Daoy (cell line): ENCODE results near the gene NCAM1. TPM values are rescaled to one million over a fixed set of nuclear protein-coding genes. Genes with fewer than 3 reads are reported as not detected.

Experiments used
- DNase-seq: peaks from one replicate; pipeline ENCODE4 v3.0.0-alpha.2; 2015; ENCODE audit warnings: low read depth
- total RNA-seq: library from RNA; depleted of rRNA; stranded (reverse); fragments of >200 nt; shearing (Covaris generic); gene quantifications from 2 replicates; pipeline ENCODE4 v1.2.3, GENCODE V29; 2014

Gene NCAM1
- total RNA-seq, 1 experiment from 2014 or later: 21.3 TPM

DNA sequence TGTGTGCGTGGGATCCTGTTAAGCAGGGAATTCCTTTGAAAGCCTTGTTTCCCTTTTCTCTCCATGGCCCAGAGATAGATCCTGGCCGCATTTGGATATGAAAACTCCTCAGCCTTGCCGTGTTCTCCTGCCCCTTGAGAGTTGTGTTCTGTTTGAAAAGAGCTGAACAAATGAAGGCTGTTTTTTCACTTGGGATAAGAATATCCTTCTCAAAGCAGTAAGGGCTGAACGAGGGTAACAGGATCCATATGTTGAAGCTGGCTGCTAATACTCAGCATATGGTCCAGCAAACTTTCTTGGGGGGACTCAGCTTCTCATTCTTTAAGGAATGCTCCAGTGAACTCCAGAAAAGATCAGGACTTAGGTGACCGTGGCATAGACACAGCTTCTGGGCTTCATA lies 238.6 kb downstream of the NCAM1 start:
- no peak for DNase-seq

DNA sequence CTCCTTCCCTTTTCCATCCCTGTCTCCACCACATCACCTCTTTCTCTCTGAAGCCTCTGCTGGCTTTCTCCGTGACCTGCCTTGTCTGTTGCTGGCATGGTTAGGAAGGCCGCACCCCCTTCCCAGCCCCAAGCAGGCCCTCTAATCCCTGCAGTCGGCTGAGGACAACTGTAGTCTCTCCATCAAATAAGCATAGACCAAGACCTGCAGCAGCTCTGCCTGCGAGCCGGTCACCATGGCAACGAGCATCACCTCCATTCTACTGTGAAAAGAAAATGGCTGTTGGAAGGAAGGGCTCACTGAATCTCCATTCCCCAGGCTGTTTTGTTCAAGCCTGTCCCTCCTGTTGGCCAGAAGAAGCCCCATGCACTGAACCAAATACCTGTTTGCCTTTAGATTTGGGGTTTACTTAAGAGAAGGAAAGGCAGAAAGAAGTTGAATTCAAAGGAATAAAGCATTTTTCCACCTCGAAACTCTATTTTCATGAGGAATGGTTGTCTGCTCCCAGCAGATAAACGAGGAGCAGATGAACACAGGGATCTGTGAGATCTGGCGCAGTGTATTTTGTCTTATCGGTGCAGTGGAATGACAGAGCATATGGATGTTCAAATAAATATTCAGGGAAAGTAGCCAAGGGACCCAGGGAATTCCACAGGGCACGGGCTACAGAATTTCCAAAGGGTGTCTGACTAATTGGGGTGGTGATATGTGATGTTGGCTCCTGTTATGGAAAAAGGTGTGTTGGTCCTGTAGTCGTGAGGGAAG lies 240.0 kb downstream of the NCAM1 start:
- DNase-seq: no peak

DNA sequence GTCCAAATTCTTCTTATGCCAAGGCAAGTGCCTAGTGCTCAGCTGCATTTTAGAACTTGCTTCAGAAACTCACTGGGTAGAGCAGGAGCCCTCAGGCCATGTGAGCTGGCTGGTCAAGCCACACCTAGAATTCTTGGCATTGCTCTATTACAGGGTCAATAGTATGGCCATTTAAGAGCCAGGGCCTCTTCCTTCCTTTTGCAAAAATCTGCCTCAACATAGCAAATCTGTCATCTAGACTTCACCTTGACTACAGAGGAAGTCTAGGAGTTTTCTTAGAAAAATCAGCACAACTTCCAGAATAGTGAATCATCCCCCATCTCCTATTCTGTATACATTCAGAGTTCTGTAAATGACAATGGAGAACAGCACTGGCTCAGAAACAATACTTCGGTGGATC lies 241.2 kb downstream of the NCAM1 start:
- DNase-seq: no peak

DNA sequence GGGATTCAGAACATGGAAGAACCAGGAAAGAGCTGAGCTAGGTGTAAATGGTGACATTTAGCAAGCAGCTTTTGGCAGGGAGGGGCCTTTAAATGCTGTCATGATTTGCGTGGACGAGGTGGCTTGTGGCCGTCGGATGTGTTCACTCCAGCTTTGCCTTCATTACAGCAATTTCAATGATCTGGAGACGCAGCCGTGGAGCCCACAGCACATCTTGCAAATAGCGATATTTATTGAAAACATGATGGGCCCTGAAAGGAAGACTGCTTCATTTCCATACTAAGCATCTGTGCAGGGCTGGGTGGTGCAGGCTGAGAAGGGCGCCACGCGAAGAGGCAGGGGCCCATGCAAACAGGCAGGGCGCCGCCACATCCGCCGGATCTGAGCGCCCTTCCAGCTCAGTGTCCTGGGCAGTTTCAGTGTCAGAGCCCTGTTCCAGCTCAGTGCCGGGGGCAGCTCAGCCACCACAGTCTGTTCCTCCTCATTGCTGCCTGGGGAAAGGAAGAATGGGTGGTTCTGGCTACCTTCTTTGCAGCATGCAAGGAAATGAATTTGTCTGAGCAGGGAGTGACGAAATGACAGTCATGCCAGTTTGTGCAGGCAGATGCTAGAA lies 242.0 kb downstream of the NCAM1 start:
- no peak for DNase-seq

DNA sequence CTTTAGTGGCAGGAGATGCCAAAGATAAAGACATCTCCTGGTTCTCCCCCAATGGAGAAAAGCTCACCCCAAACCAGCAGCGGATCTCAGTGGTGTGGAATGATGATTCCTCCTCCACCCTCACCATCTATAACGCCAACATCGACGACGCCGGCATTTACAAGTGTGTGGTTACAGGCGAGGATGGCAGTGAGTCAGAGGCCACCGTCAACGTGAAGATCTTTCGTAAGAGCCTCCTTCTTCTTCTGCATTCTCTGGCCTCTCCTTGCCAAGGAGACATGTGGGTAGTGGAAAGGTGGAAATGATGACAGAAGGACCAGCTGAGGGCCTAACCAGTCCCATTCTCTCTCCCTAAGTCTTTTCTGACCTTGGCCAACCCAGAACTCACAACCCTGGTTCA lies 243.1 kb downstream of the NCAM1 start:
- no peak for DNase-seq

DNA sequence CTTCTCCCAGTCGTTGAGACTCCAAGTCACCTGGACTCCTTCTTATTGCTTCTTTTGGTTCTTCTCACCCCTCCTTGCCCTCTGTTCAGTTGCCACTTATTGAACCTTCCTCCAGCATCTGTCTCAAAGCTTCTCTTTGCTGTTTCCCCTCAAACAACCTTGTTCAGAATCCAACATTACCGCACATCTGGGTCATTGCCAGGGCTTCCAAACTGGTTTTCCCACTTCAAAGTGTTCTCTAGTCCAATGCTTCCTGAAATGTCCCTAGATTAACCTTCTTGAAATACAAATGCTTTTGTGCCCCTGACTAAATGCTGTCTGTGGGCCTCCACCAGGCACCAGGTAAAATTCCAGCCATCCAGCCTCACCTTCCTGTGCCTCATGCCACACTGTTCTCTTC lies 252.3 kb downstream of the NCAM1 start:
- DNase-seq: no peak

DNA sequence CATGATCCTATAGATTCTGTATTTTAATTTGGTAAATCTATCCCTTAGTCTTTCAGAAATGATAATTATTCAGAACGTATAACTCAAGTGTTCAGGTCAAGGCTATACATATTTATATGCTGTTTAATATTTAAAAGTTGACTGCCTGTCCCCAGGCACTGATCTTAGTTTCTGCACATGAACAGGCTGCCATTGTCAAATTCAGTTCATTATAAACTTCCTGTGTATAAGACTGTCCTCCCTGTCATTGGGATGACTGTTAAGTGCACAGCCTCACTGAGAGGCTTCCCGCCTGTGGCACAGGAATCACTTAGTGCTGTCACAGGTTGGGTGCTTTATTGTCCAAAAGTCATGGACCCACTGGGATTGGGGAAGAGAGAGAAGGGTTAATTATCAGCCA lies 261.0 kb downstream of the NCAM1 start:
- no peak for DNase-seq

DNA sequence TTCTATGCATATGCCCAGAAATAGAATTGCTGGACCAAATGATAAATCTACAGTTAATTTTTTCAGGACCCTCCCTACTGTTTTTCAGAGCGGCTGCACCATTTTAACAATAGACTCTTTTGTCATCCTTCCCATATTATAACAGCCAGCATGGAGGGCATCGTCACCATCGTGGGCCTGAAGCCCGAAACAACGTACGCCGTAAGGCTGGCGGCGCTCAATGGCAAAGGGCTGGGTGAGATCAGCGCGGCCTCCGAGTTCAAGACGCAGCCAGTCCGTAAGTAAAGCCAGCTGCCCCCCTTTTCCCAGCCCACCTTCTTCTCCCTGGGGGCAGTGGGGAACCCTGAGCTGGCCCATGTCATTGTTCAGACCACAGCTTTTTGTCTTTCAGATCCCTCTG lies 273.7 kb downstream of the NCAM1 start:
- DNase-seq: no peak

DNA sequence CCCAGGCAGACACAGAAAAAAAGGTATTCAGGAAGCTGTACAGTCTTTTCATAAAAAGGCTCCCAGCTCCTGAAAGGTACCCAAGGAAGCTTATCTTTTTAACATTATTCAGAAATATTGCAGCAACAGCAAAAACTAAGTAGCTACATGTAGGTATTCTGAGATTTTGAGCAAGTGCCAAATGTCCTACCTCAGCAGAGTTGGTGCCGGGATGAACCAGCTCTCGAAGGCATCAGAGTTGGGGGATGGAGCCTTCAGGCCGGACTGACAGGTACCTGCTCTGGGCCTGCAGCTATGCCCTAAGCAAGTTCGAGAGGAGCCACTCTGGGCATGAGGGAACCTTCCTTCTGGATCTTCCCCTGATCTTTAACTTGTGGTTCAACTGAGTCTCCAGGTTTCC lies 276.0 kb downstream of the NCAM1 start:
- DNase-seq: no peak

DNA sequence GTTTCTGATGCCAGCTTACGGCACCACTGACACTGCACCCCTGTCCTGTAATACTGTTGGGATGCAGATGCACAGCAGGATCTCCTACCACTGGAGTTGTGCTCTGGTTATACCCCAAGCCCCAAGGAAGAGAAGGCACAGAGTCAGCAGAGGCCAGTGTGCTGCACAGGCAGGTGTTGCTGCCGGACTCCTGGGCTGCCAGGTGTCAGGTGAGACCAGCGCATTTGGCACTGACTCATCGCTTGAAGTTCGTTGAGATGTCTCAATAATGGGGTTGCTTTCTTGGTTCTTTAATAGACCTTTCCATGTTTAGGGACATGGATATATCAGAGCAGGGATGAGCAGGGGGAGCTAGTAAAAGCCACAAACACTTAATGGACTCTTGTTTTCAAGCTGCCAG lies 277.5 kb downstream of the NCAM1 start:
- DNase-seq: no peak

DNA sequence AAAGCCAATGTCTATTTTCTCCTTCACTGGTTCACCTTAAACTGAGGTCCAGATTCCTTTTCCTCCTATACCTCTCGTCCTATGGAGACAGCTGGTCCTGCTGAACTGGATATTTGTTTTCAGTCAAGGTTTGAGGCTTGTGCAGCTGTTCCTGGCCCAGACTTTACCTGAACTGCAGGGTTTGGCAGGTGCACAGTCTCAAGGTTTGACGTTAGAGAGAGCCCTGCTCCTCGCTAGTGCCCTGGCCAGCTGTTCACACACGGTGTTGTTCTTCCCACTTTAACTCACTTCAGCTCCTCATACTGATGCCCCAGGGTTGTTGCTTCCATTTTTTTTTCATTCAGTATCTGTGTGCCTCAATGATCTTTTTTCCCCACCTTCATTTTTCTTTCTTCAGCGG lies 279.2 kb downstream of the NCAM1 start:
- no peak for DNase-seq

DNA sequence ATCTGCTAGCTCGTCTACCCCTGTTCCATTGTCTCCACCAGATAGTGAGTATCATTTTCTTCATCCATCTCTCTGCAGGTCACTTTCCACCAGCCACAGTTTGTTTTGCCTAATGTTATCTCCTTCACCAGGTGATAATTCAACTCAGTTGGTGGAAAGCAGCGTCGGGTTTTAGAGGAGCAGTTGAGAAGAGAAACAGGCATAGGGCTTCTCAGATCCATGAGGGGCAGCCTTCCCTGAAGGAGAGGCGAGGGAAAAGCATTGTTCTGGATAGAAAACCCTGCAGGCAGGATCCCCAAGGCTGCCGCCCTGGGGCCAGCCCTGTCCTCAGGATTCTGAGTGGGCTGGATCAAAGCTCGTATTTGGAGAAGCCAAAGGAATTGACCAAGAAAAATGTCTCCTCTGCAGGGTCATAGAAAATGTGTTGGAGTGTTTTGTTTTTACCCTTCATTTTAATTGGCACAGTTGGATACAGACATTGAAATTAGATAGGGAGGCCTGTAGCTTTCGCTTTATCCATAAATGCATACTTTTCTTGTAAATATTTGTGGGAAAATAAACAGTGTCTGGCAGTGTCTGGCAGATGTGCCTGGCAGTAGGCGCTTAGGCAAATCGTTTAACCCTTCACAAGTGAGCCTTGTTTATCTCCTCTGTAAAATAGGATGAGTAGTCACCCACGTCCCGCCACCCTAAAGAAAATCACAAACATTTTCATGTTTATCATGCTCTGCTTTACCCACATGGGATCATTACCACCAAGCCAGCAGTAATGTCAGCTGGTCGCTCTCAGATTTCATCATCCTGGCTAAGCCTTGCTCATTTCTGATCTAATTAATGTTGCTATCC lies 279.8 kb downstream of the NCAM1 start:
- DNase-seq: no peak

DNA sequence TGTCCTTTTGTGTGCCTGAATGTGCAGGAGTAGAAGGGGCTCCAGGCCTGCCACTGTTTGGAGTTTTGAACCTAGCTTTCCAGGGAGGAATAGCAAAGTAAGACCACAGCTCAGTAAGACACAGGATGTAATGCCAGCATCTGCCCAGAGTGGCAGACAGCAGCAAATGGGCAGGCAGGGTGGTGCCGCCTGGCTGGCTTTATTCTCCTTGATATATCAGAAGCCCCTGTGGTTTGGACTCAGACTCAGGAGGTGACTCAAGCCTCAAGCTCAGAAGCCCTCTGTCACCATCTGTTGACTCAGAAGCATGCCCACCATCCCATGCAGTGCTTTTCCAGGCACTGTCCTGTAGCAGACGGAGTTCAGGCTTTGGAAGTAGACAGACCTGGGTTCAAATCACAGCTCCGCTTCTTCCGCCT lies 280.4 kb downstream of the NCAM1 start:
- peak; percentile 68 for DNase-seq

DNA sequence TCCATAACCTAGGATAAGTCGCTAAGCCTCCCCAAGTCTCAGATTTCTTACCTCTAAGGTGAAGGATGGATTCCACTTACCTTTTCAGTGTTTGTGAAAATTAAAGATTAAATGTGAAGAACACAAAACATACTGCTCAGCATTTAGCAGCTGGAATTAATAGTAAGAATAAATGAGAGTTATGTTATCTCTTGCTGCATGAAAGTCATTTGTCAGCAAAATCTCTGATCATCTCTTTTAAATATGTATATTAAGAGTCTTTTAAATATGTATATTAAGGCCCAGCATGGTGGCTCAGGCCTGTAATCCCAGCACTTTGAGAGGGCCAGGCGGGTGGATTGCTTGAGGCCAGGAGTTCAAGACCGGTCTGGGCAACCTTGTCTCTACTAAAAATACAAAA lies 280.8 kb downstream of the NCAM1 start:
- DNase-seq: no peak

DNA sequence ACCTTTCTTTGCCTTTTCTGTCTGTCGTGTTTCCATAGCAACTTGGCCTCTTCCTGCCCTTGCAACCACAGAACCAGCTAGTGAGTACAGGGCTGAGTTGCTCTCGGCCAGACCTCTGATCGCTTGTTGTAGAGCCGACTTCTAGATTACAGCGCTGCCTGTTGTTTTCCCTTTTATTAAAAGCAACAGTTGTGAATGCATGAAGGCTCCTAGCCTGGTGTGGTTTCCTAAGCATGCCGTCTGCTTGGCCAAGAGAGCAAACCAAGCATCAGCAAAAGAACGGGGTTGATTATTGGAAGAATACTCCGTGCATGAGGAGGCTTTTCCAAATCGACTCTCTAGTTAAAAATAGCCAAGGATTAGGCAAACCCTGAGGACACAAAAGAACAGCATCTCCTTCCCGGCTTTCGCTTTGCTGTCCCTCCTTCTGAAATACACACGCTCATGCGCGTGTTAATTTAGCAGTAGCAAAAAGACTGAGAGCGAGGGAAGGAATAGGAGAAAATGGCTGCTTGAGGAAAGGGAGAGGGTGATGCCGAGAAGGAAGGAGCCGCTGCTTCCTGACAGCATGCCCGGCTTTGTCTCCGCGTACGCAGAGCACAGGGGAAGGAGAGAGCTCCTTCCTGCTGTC lies 281.7 kb downstream of the NCAM1 start:
- peak; percentile 48 for DNase-seq

DNA sequence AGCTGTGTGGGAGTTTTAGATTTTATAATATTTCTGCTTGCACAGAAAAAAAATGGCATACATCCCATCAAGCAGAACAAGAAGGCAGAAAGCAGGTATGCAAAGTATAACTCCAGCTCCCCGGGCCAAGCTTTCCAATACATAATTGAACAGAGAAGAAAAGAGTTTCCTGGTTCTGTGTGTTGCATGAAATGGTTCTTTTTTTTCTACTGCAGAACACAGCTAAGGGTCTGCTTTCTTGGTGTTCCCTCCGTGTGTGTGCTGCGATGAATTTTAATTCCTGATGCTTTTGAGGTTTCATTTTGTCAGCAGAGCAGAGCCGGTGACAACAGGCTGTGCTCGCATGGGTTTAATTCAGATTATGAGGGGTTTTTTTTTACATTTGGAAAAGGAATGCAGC lies 282.5 kb downstream of the NCAM1 start:
- DNase-seq: no peak

DNA sequence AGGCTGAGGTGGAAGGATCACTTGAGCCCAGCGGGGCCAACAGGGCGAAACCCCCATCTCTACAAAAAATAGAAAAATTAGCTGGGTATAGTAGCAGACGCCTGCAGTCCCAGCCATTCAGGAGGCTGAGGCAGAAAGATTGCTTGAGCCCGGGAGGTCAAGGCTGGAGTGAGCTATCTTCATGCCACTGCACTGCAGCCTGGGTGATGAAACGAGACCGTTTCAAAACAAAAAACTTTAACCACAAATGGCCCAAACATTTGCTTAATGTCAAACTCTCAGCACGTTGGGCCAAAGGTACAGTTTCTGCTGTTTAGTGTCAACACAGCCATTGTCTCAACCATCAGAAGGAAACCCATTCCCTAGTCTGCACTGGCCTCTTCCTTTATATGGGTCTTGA lies 284.0 kb downstream of the NCAM1 start:
- no peak for DNase-seq

DNA sequence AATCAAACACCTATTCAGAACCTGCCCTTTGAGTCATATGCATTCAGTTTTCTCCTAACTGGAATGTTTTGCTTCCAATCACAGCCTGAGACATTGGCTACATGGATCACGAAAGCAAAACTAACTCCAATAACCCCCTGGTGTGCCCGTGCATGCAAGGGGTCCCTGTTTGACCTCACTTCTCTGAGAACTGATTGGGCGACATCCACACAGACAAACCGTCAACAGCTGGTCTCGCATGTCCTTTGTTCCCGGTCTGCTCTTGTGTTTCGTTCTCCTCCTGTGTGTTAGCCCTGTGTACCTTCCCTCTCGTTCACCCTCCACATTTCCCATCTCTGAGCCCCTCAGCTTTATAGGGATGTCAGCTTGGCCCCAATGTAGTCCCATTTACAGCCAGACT lies 286.0 kb downstream of the NCAM1 start:
- DNase-seq: no peak

DNA sequence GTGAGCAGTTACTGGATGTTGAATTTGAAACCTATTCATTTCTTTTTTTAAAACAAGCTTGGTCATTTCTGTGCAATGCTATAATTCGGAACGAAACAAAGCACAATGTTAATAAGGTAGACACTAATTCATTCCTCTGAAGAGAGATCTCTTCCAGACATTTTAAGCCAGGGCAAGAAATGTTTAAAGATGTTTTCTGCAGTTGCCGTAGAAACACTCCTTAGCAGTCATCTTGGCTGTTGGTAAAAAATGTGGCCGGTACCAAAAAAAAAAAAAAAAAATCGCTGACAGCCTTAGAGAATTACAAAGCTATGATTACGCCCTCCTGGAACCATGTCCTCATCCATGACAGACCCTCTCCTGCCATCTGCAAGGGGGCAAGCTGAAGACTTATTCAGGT lies 286.7 kb downstream of the NCAM1 start:
- no peak for DNase-seq

DNA sequence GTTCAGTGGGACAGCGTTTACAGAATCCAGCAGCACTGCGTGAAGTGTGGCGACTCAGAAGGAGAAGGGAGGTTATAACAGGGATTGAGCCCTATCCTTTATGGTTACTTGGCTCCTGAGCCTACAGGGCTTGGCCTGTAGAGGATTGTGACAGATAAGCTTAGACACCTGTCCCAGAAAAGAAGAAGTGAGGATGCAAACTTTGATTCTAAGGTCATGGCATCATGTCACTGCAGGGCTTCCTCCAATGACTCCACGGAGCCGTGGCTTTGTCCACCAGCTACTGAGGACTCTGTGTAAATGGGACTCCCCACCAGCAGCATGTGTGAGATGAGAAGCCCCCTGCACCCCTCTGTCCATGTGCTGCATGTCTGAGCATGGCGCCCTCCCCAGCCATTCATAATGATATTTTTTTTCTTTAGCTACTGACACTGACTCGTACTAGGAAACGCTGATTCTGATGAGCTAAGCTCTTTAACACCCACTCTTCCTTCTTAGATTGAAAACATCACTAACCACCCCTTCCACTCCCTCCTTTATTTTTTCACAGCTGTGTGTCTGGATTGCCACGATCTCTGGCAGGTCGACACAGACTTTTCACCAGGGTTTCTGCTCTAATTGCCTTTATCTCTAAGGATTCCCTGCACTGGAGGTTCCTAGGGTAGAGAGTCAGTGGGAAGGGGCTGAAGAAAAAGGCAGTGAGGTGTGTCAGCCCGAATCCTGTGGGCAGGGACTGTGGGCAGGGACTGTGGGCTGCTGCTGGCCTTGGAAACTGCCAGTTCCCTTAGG lies 287.7 kb downstream of the NCAM1 start:
- no peak for DNase-seq

DNA sequence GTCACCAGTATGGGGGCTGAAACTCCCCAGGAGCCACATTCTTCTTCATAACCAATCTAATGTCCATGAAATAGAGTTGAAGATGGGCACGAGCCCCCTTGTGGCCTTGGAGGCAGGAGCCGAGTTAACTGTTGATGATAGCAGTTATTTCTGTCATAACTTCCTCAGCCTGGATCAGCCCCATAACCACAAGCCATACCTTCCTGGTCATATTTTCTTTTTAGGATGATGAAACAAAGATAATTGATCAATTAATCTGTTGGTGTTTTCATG lies 288.2 kb downstream of the NCAM1 start:
- DNase-seq: no peak

DNA sequence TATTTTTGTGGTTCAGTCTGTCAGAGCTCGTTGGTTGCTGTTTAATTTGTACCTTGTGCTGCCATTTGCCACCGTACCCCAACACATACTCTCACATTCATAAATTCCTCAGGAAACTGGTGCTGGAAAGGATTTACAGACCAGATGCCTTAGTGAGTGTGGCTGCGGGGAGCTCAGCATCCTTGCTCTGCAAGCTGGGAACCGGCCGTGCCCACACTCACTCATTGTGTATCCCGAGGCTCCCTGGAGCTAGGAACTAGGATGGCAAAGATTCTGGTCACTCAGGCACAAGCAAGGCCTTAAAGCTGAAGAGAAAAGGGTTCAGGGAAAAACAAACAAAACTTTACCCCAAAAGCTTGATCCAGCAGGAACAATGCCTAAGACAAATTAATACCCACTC lies 288.6 kb downstream of the NCAM1 start:
- DNase-seq: no peak
